ENCODE data around the gene ZNF678.
"Not testable (repeated sequence)": the region's sequence is repeated elsewhere in the genome, so short reads cannot be mapped to it uniquely, and the experiment has no call there.

Gene ZNF678

GRCh38 chr1:227604446-227604845 is 41.1 kb downstream of the ZNF678 start (continued):
- no peak for TF ChIP-seq KLF17 (tag by site-specific recombination; IDR thresholded peaks at IDR 0.05)
- no peak for TF ChIP-seq ZNF626 (tag by site-specific recombination; IDR thresholded peaks at IDR 0.05)

GRCh38 chr1:227606271-227606670 is 42.9 kb downstream of the ZNF678 start:
- H3K4me3 ChIP-seq (ENCODE audit: low read depth, low read length); H3K36me3 ChIP-seq (ENCODE audit: control insufficient read depth in 2 of 2, insufficient read depth in 1 of 2, low read length in 2 of 2); CTCF ChIA-PET; H3K27ac ChIP-seq (ENCODE audit: extremely low read depth, low read depth, low read length); H3K4me1 ChIP-seq (ENCODE audit: control insufficient read depth, insufficient read depth, low read length); POLR2A ChIA-PET; H3K9me3 ChIP-seq (ENCODE audit: control insufficient read depth, insufficient read depth, low read depth, low read length): not testable (repeated sequence)

- TF ChIP-seq SCRT1 (tag by site-specific recombination; IDR thresholded peaks at IDR 0.05; ENCODE audit: borderline replicate concordance) (no peak), ZNF704 (tag by site-specific recombination; IDR thresholded peaks at IDR 0.05) (no peak), MEIS1 (CRISPR knock-in tag; IDR thresholded peaks at IDR 0.05; ENCODE audit: borderline replicate concordance) (no peak), HOXC10 (CRISPR knock-in tag; IDR thresholded peaks at IDR 0.05) (no peak), WT1 (tag by site-specific recombination; IDR thresholded peaks at IDR 0.05) (no peak), SP3 (tag by site-specific recombination; IDR thresholded peaks at IDR 0.05) (no peak), GLI4 (tag by site-specific recombination; IDR thresholded peaks at IDR 0.05) (no peak), ZNF398 (tag by site-specific recombination; IDR thresholded peaks at IDR 0.05) (no peak), ZNF660 (tag by site-specific recombination; IDR thresholded peaks at IDR 0.05) (no peak), BCL11A (tag by site-specific recombination; IDR thresholded peaks at IDR 0.05; ENCODE audit: low read depth) (no peak), PRDM1 (tag by site-specific recombination; IDR thresholded peaks at IDR 0.05) (no peak), ZNF664 (tag by site-specific recombination; IDR thresholded peaks at IDR 0.05) (no peak), ZBTB11 (tag by site-specific recombination; conservative IDR thresholded peaks at IDR 0.05; ENCODE audit: low read depth) (no peak)
- H3K4me3 ChIP-seq (ENCODE audit: low read depth, low read length) = no peak overlapping the region
- no peak overlapping the region for H3K27ac ChIP-seq (ENCODE audit: extremely low read depth, low read depth, low read length)
- no peaks in the 10 kb centered on the region for H3K4me1 ChIP-seq (ENCODE audit: control insufficient read depth, insufficient read depth, low read length)
- H3K36me3 ChIP-seq (ENCODE audit: control insufficient read depth in 2 of 2, insufficient read depth in 1 of 2, low read length in 2 of 2) = peaks cover 0 to 18% of the 10 kb centered on the region in 2 experiments; a peak in 2 of 3 replicates
- H3K9me3 ChIP-seq (ENCODE audit: control insufficient read depth, insufficient read depth, low read depth, low read length) = no peaks in the 10 kb centered on the region
- CTCF ChIA-PET = no interaction called here
- POLR2A ChIA-PET = no interaction called here
Observed at GRCh38 chr1:227607336-227607898, 44.1 kb downstream of the ZNF678 start.
